Liver (tissue), 9 donors: ENCODE results near the gene DDX41. TPM values are rescaled to one million over a fixed set of nuclear protein-coding genes. Genes with fewer than 3 reads are reported as not detected.

ENCODE experiments used
- DNase-seq: peaks from one replicate; pipeline ENCODE4 v3.0.0-alpha.2; 2017; ENCODE audit warnings: low spot score
- H3K27ac ChIP-seq, 2 donors: one replicate each; pipeline ENCODE4 v1.7.0; 2013; ENCODE audit warnings: inconsistent platforms in 2 of 2, low read length in 2 of 2, control low read depth in 1 of 2, low read depth in 1 of 2, mild to moderate bottlenecking in 1 of 2
- H3K27me3 ChIP-seq, 4 donors: one replicate each; pipeline versions ENCODE4 v1.6.1 to v1.7.0; 2013; ENCODE audit warnings: low read length in 3 of 4, inconsistent platforms in 1 of 4, mild to moderate bottlenecking in 1 of 4, moderate library complexity in 1 of 4; ENCODE audit not compliant: control insufficient read depth in 4 of 4, insufficient read depth in 4 of 4
- H3K36me3 ChIP-seq, 4 donors: one replicate each; pipeline versions ENCODE4 v1.6.1 to v1.7.0; 2013; ENCODE audit warnings: low read length in 3 of 4, mild to moderate bottlenecking in 3 of 4, low read depth in 1 of 4, moderate library complexity in 1 of 4; ENCODE audit not compliant: control insufficient read depth in 4 of 4, insufficient read depth in 3 of 4
- H3K4me1 ChIP-seq, 4 donors: one replicate each; pipeline versions ENCODE4 v1.6.1 to v1.7.0; 2013; ENCODE audit warnings: low read length in 3 of 4, mild to moderate bottlenecking in 3 of 4, moderate library complexity in 1 of 4; ENCODE audit not compliant: control insufficient read depth in 4 of 4, insufficient read depth in 4 of 4
- H3K4me3 ChIP-seq, 3 donors: one replicate each; pipeline versions ENCODE4 v1.6.1 to v1.7.0; 2013; ENCODE audit warnings: low read length in 3 of 3, control low read depth in 1 of 3, low read depth in 1 of 3, mild to moderate bottlenecking in 1 of 3
- H3K9ac ChIP-seq, 2 donors: one replicate each; pipeline ENCODE4 v1.7.0; 2013; ENCODE audit warnings: low read length in 2 of 2, mild to moderate bottlenecking in 2 of 2, moderate library complexity in 2 of 2, control low read depth in 1 of 2, low read depth in 1 of 2
- H3K9me3 ChIP-seq, 4 donors: one replicate each; pipeline versions ENCODE4 v1.6.1 to v1.7.0; 2013; ENCODE audit warnings: low read length in 3 of 4; ENCODE audit not compliant: control insufficient read depth in 4 of 4
- EGR1 ChIP-seq, 2 donors: IDR thresholded peaks; 2 replicates each; pipeline ENCODE4 v1.6.1; 2016 to 2018; ENCODE audit warnings: antibody characterized with exemption in 2 of 2, low read depth in 2 of 2
- FOXA1 ChIP-seq: IDR thresholded peaks from 2 replicates; pipeline ENCODE4 v1.6.1; 2016; ENCODE audit warnings: antibody characterized with exemption
- FOXA2 ChIP-seq: IDR thresholded peaks from 2 replicates; pipeline ENCODE4 v1.6.1; 2016; ENCODE audit warnings: antibody characterized with exemption
- GABPA ChIP-seq, 2 donors: IDR thresholded peaks in 1 of 2; conservative IDR thresholded peaks in 1 of 2; 2 replicates each; pipeline ENCODE4 v1.6.1; 2016; ENCODE audit warnings: antibody characterized with exemption in 2 of 2, mild to moderate bottlenecking in 1 of 2, moderate library complexity in 1 of 2
- HNF4A ChIP-seq, 2 donors: conservative IDR thresholded peaks; 2 replicates each; pipeline ENCODE4 v1.6.1; 2016; ENCODE audit warnings: antibody characterized with exemption in 2 of 2, mild to moderate bottlenecking in 2 of 2
- JUND ChIP-seq, 2 donors: IDR thresholded peaks; 2 replicates each; pipeline ENCODE4 v1.6.1; 2016; ENCODE audit warnings: antibody characterized with exemption in 2 of 2
- MAX ChIP-seq: IDR thresholded peaks from 2 replicates; pipeline ENCODE4 v1.6.1; 2016; ENCODE audit warnings: antibody characterized with exemption
- RAD21 ChIP-seq, 2 donors: IDR thresholded peaks; 2 replicates each; pipeline ENCODE4 v1.6.1; 2016; ENCODE audit warnings: antibody characterized with exemption in 2 of 2, mild to moderate bottlenecking in 2 of 2
- RXRA ChIP-seq, 2 donors: IDR thresholded peaks; 2 replicates each; pipeline ENCODE4 v1.6.1; 2017 to 2018; ENCODE audit warnings: antibody characterized with exemption in 2 of 2, mild to moderate bottlenecking in 1 of 2
- SP1 ChIP-seq: IDR thresholded peaks from 2 replicates; pipeline ENCODE4 v1.6.1; 2018; ENCODE audit warnings: antibody characterized with exemption, mild to moderate bottlenecking
- TAF1 ChIP-seq: conservative IDR thresholded peaks from 2 replicates; pipeline ENCODE4 v1.6.1; 2016; ENCODE audit warnings: antibody characterized with exemption, mild to moderate bottlenecking
- YY1 ChIP-seq: IDR thresholded peaks from 2 replicates; pipeline ENCODE4 v1.6.1; 2016; ENCODE audit warnings: antibody characterized with exemption, mild to moderate bottlenecking
- ZBTB33 ChIP-seq: IDR thresholded peaks from 2 replicates; pipeline ENCODE4 v1.6.1; 2016; ENCODE audit warnings: antibody characterized with exemption
- WGBS: extraction: QIAGEN DNeasy Blood & Tissue Kit; methylation state at CpG from one replicate; pipeline ENCODE4 v1.1.7; 2013; 5-methylcytosine and 5-hydroxymethylcytosine counted together
- polyA plus RNA-seq, 2 donors: library from polyadenylated mRNA; stranded (reverse) in 1 of 2; unstranded in 1 of 2; fragments of 200-250 nt in 1 of 2; fragments of >200 nt in 1 of 2; fragmentation: Nextera tagmentation in 1 of 2; extraction: Ambion mirVana in 1 of 2; gene quantifications; one replicate each; pipeline versions ENCODE4 v1.2.1 to v1.2.3, GENCODE V29; 2013 to 2015
- total RNA-seq, 2 donors: library from RNA; depleted of rRNA; stranded (reverse); fragments of >200 nt; gene quantifications; one replicate each; pipeline ENCODE4 v1.2.3, GENCODE V29; 2014
- TF ChIP-seq, protein P1 (sequence below): fragments of 150-350 bp; IDR thresholded peaks from 2 replicates; pipeline ENCODE4 v1.5.1; 2017; ENCODE audit warnings: improper control_type of control experiment, low read depth, low read length; ENCODE audit not compliant: missing input control
- TF ChIP-seq, protein P2 (sequence below): IDR thresholded peaks from 2 replicates; pipeline ENCODE4 v1.6.1; 2016; ENCODE audit warnings: antibody characterized with exemption, mild to moderate bottlenecking
- TF ChIP-seq, protein P3 (sequence below): IDR thresholded peaks from 2 replicates; pipeline ENCODE4 v1.6.1; 2016; ENCODE audit warnings: antibody characterized with exemption
- donor health status: healthy.
- donor health status: healthy.
- donor health status: healthy.
- donor health status: healthy.
- donor health status: healthy.

DDX41 gene
- total and polyA plus RNA-seq, 4 donors: 20.4 to 58.5 (median 45.6) TPM

- TF ChIP-seq, protein P1, sequence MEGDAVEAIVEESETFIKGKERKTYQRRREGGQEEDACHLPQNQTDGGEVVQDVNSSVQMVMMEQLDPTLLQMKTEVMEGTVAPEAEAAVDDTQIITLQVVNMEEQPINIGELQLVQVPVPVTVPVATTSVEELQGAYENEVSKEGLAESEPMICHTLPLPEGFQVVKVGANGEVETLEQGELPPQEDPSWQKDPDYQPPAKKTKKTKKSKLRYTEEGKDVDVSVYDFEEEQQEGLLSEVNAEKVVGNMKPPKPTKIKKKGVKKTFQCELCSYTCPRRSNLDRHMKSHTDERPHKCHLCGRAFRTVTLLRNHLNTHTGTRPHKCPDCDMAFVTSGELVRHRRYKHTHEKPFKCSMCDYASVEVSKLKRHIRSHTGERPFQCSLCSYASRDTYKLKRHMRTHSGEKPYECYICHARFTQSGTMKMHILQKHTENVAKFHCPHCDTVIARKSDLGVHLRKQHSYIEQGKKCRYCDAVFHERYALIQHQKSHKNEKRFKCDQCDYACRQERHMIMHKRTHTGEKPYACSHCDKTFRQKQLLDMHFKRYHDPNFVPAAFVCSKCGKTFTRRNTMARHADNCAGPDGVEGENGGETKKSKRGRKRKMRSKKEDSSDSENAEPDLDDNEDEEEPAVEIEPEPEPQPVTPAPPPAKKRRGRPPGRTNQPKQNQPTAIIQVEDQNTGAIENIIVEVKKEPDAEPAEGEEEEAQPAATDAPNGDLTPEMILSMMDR: no peak
Measured at GRCh38 chr5:177473443-177474001, 43.2 kb downstream of the DDX41 start, which contains the start of gene DBN1 (continued).

DNA sequence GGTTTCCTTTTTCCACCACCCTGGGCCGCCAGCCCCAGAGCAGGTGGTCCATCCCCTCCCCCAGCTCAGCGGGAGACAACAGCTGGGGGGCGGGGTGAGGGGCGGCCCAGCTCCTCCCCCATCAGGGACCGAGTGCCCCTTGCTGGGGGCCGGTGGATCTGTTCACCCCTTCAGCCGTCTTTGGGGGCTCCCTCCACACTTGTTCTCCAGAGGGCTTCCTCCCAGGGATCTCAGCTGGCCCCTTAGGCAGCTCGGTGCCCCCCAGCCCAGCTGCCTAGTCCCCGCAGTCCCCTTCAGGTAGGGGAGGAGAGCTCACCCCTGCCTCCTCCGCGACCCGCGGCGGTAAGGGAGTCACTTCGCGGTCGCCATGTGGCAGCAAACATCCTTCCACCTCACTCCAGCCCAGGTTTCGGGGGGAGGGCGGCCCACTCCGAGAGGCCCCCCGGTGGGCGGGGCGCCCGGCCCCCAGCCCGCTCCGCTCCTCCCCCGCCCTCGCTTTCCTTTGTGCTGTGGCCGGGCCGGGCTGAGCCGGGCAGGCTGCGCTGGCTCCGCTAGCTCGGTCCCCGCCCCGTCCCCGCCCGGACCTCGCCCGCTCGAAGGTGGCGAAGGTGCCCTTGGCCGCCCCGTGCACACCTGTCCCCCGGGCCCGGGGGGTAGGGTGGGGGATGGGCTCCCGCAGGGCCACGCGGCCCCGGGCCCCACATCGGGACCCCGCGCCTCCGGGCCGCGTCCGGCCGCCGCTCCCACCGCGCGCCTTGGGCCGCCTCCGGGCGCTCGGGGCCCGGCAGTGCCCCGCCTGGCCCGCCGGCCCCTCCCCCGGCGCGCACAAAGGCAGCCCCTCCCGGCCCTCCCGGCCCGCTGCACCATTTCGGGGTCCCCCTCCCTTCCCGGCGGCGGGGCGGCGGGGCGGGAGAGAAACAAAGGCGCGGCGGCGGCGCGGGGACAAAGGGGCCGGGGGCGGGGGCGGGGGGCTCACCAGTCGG is 44.0 kb downstream of the DDX41 start:
- no peaks in the 10 kb centered on the region for H3K27me3 ChIP-seq
- peak overlapping the region in 1 of 3 donors; percentile 57 for H3K4me3 ChIP-seq
- TF ChIP-seq RXRA (IDR thresholded peaks at IDR 0.05) (no peak), JUND (IDR thresholded peaks at IDR 0.05) (no peak), GABPA (IDR thresholded peaks at IDR 0.05 in 1 of 2, conservative IDR thresholded peaks at IDR 0.05 in 1 of 2) (no peak), MAX (no peak), TAF1 (no peak), RAD21 (IDR thresholded peaks at IDR 0.05) (no peak), ZBTB33 (no peak), YY1 (no peak), EGR1 (IDR thresholded peaks at IDR 0.05; ENCODE audit: low read depth in 2 of 2) (no peak), SP1 (no peak), FOXA2 (no peak), HNF4A (conservative IDR thresholded peaks at IDR 0.05) (no peak), FOXA1 (no peak)
- TF ChIP-seq, protein P2, sequence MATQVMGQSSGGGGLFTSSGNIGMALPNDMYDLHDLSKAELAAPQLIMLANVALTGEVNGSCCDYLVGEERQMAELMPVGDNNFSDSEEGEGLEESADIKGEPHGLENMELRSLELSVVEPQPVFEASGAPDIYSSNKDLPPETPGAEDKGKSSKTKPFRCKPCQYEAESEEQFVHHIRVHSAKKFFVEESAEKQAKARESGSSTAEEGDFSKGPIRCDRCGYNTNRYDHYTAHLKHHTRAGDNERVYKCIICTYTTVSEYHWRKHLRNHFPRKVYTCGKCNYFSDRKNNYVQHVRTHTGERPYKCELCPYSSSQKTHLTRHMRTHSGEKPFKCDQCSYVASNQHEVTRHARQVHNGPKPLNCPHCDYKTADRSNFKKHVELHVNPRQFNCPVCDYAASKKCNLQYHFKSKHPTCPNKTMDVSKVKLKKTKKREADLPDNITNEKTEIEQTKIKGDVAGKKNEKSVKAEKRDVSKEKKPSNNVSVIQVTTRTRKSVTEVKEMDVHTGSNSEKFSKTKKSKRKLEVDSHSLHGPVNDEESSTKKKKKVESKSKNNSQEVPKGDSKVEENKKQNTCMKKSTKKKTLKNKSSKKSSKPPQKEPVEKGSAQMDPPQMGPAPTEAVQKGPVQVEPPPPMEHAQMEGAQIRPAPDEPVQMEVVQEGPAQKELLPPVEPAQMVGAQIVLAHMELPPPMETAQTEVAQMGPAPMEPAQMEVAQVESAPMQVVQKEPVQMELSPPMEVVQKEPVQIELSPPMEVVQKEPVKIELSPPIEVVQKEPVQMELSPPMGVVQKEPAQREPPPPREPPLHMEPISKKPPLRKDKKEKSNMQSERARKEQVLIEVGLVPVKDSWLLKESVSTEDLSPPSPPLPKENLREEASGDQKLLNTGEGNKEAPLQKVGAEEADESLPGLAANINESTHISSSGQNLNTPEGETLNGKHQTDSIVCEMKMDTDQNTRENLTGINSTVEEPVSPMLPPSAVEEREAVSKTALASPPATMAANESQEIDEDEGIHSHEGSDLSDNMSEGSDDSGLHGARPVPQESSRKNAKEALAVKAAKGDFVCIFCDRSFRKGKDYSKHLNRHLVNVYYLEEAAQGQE: no peak
- TF ChIP-seq, protein P3, sequence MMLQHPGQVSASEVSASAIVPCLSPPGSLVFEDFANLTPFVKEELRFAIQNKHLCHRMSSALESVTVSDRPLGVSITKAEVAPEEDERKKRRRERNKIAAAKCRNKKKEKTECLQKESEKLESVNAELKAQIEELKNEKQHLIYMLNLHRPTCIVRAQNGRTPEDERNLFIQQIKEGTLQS: no peak
- TF ChIP-seq, protein P1: no peak
- H3K36me3 ChIP-seq: no peaks in the 10 kb centered on the region
- no peak overlapping the region for H3K27ac ChIP-seq
- H3K9me3 ChIP-seq: no peaks in the 10 kb centered on the region
- H3K9ac ChIP-seq: no peak overlapping the region
- H3K4me1 ChIP-seq: peaks cover 0 to 6% (median 3%) of the 10 kb centered on the region in 4 donors
- 6% methylated on average over 93 of the region's 93 CpGs for WGBS
- DNase-seq: no peak
